ENCODE measurements around the gene SPEN. TPM values are rescaled to one million over a fixed set of nuclear protein-coding genes. Genes with fewer than 3 reads are reported as not detected.
"Not testable (repeated sequence)": the region's sequence is repeated elsewhere in the genome, so short reads cannot be mapped to it uniquely, and the experiment has no call there.

SPEN gene
- polyA plus RNA-seq, 1 donor from 2014 or later: 7.1 TPM

DNA sequence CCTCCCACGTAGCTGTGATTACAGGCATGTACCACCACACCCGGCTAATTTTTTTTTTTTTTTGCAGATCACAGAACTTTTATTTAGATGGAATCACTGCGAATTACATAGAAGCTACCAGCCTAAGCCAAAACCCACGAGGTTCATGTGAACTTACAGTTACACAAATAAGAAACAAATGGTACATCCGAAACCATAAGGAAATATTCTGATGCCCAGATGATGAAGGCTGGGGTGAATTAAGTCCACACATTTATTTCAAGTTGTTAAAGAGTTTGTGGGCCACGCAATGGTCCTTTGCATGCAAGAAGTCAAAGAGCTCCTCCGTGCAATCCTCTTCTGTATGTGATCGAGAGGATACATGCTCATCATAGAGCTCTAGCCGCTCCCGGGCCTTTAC is 40.4 kb upstream of the SPEN start:
- Histone ChIP-seq H2AFZ (ENCODE audit: low read depth, low read length) (no peak overlapping the region), H3K27ac (ENCODE audit: low read length) (no peak overlapping the region), H3F3A (ENCODE audit: insufficient read depth, low read length, poor library complexity, severe bottlenecking) (no peaks in the 10 kb centered on the region), H3K36me3 (ENCODE audit: insufficient read depth, low read length) (no peaks in the 10 kb centered on the region), H3K9ac (ENCODE audit: low read length) (no peak overlapping the region), H3K79me2 (replicated peaks; ENCODE audit: insufficient read depth, low read length) (no peaks in the 10 kb centered on the region), H3K27me3 (ENCODE audit: insufficient read depth, low read depth, low read length) (no peaks in the 10 kb centered on the region), H3K4me3 (ENCODE audit: low read length) (no peak overlapping the region), H3K9me2 (ENCODE audit: insufficient read depth, low read length) (no peaks in the 10 kb centered on the region), H4K20me1 (ENCODE audit: insufficient read depth) (no peaks in the 10 kb centered on the region), H3K9me3 (ENCODE audit: low read length) (no peaks in the 10 kb centered on the region), H3K4me2 (ENCODE audit: low read length) (no peak overlapping the region)
- TF ChIP-seq RAD21 (conservative IDR thresholded peaks at IDR 0.05) (no peak), REST (IDR thresholded peaks at IDR 0.05; ENCODE audit: borderline replicate concordance) (no peak), POLR2AphosphoS5 (IDR thresholded peaks at IDR 0.05) (no peak), CTCF (IDR thresholded peaks at IDR 0.05; ENCODE audit: poor library complexity, severe bottlenecking) (no peak), EZH2 (IDR thresholded peaks at IDR 0.05; ENCODE audit: borderline replicate concordance, insufficient read depth, low read length, poor library complexity, severe bottlenecking) (no peak), SMC3 (conservative IDR thresholded peaks at IDR 0.05; ENCODE audit: poor library complexity) (no peak), TAF1 (IDR thresholded peaks at IDR 0.05; ENCODE audit: low read depth) (no peak), EP300 (conservative IDR thresholded peaks at IDR 0.05; ENCODE audit: poor library complexity, severe bottlenecking) (no peak)

GRCh38 chr1:15807549-15807948 is 40.0 kb upstream of the SPEN start, which contains the start of gene UQCRHL:
TSS of gene UQCRHL (minus strand) at chr1:15807649. CDS start at chr1:15807649, 0 bp downstream.
- H3K79me2 ChIP-seq (replicated peaks; ENCODE audit: insufficient read depth, low read length); H3K9me3 ChIP-seq (ENCODE audit: low read length); H3K4me3 ChIP-seq (ENCODE audit: low read length); H4K20me1 ChIP-seq (ENCODE audit: insufficient read depth); H3K9me2 ChIP-seq (ENCODE audit: insufficient read depth, low read length); H3K9ac ChIP-seq (ENCODE audit: low read length); H3F3A ChIP-seq (ENCODE audit: insufficient read depth, low read length, poor library complexity, severe bottlenecking); H3K36me3 ChIP-seq (ENCODE audit: insufficient read depth, low read length); H3K27ac ChIP-seq (ENCODE audit: low read length); H2AFZ ChIP-seq (ENCODE audit: low read depth, low read length); H3K27me3 ChIP-seq (ENCODE audit: insufficient read depth, low read depth, low read length); H3K4me2 ChIP-seq (ENCODE audit: low read length): not testable (repeated sequence)

GRCh38 chr1:15808955-15809354 is 38.6 kb upstream of the SPEN start:
- TF ChIP-seq MXI1 (conservative IDR thresholded peaks at IDR 0.05; ENCODE audit: poor library complexity, severe bottlenecking) (no peak), CTCF (IDR thresholded peaks at IDR 0.05; ENCODE audit: poor library complexity, severe bottlenecking) (no peak), POLR2AphosphoS5 (IDR thresholded peaks at IDR 0.05) (no peak), RAD21 (conservative IDR thresholded peaks at IDR 0.05) (no peak), EZH2 (IDR thresholded peaks at IDR 0.05; ENCODE audit: borderline replicate concordance, insufficient read depth, low read length, poor library complexity, severe bottlenecking) (no peak), EP300 (conservative IDR thresholded peaks at IDR 0.05; ENCODE audit: poor library complexity, severe bottlenecking) (no peak), SMC3 (conservative IDR thresholded peaks at IDR 0.05; ENCODE audit: poor library complexity) (no peak), REST (IDR thresholded peaks at IDR 0.05; ENCODE audit: borderline replicate concordance) (no peak), TAF1 (IDR thresholded peaks at IDR 0.05; ENCODE audit: low read depth) (no peak)
- no peaks in the 10 kb centered on the region for H3K9me2 ChIP-seq (ENCODE audit: insufficient read depth, low read length)

More at GRCh38 chr1:15808955-15809354, 38.6 kb upstream of the SPEN start:
- Histone ChIP-seq H3K27me3 (ENCODE audit: insufficient read depth, low read depth, low read length) (no peaks in the 10 kb centered on the region), H3K9ac (ENCODE audit: low read length) (no peak overlapping the region), H3K27ac (ENCODE audit: low read length) (no peak overlapping the region), H4K20me1 (ENCODE audit: insufficient read depth) (no peaks in the 10 kb centered on the region), H3K4me2 (ENCODE audit: low read length) (no peak overlapping the region), H3K9me3 (ENCODE audit: low read length) (no peaks in the 10 kb centered on the region), H3K79me2 (replicated peaks; ENCODE audit: insufficient read depth, low read length) (no peaks in the 10 kb centered on the region), H3K36me3 (ENCODE audit: insufficient read depth, low read length) (no peaks in the 10 kb centered on the region), H3F3A (ENCODE audit: insufficient read depth, low read length, poor library complexity, severe bottlenecking) (no peaks in the 10 kb centered on the region), H2AFZ (ENCODE audit: low read depth, low read length) (no peak overlapping the region), H3K4me3 (ENCODE audit: low read length) (no peak overlapping the region)

Data from neural cell (in vitro differentiated cells).